OCI-LY1 (cell line): ENCODE data around the gene STAG1.

Source experiments
- EZH2 ChIP-seq: fragments of 200-600 bp; sonication (generic), shearing (Covaris generic); IDR thresholded peaks from 2 replicates; pipeline ENCODE4 v1.8.0; 2017; ENCODE audit warnings: borderline replicate concordance, mixed run types, mild to moderate bottlenecking, antibody characterized with exemption, low read length, moderate library complexity, mixed read lengths
- TF ChIP-seq, protein P1 (sequence below): fragments of 200-600 bp; sonication (generic), shearing (Covaris generic); IDR thresholded peaks from 2 replicates; pipeline ENCODE4 v1.5.1; 2017; ENCODE audit warnings: mild to moderate bottlenecking, antibody characterized with exemption, low read length, moderate library complexity, mixed read lengths

DNA sequence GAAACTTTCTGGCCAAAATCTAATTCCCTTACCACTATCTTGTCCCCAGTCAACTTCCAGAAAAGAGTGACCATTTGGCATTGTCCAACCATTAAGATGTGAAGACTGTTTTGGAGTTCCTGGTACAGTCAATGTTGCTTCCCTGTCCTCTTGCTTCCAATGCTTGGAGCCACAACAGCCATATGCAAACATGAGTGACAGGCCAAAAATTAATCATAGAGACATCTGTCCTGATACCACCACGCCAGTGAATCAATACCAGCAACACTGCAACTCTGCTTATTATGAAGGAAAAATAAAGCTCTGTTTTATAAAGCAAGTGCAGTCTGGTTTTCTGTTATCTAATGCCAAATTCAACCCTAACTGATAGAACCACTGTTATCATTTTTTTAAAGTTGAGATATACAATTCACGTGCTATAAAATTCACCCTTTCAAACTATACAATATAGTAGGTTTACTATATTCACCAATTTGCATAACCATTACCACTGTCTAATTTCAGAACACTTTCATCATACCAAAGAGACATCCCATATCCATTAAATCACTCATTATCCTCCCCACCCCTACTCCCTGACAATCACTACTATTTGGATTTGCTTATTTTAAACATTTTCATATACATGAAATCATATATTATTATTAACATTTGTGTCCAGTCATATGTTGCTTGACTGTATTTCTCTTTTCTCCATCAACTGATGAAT is 76.9 kb downstream of the STAG1 start:
- TF ChIP-seq, protein P1, sequence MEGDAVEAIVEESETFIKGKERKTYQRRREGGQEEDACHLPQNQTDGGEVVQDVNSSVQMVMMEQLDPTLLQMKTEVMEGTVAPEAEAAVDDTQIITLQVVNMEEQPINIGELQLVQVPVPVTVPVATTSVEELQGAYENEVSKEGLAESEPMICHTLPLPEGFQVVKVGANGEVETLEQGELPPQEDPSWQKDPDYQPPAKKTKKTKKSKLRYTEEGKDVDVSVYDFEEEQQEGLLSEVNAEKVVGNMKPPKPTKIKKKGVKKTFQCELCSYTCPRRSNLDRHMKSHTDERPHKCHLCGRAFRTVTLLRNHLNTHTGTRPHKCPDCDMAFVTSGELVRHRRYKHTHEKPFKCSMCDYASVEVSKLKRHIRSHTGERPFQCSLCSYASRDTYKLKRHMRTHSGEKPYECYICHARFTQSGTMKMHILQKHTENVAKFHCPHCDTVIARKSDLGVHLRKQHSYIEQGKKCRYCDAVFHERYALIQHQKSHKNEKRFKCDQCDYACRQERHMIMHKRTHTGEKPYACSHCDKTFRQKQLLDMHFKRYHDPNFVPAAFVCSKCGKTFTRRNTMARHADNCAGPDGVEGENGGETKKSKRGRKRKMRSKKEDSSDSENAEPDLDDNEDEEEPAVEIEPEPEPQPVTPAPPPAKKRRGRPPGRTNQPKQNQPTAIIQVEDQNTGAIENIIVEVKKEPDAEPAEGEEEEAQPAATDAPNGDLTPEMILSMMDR, result no peak
- no peak for TF ChIP-seq EZH2
